Measurements from ENCODE around the gene CCN6.

- TF ChIP-seq POLR2A (IDR thresholded peaks at IDR 0.05) (no peak), CTCF (IDR thresholded peaks at IDR 0.05) (no peak)
These were observed at the start of gene CCN6 for GRCh38 chr6:112054001-112054400.
